GM19372 (cell line): Measurements from ENCODE around the gene GALR1.
"Not testable (repeated sequence)": the region's sequence is repeated elsewhere in the genome, so short reads cannot be mapped to it uniquely, and the experiment has no call there.

Source experiments
- ATAC-seq: cut with Tn5 transposase; IDR thresholded peaks from one replicate; pipeline ENCODE4 v1.9.1; 2021; ENCODE audit warnings: mild to moderate bottlenecking, low read depth, moderate library complexity; ENCODE audit not compliant: unreplicated experiment

Gene GALR1

GRCh38 chr18:77249569-77250500 lies at the start of gene GALR1:
TSS of gene GALR1 (plus strand) at chr18:77249848. CDS start at chr18:77250549, 701 bp downstream.
- no peak for ATAC-seq

GRCh38 chr18:77201506-77201905 lies 48.1 kb upstream of the GALR1 start:
- no peak for ATAC-seq

- ATAC-seq: no peak
Measured at GRCh38 chr18:77202329-77202728, 47.3 kb upstream of the GALR1 start.

- no peak for ATAC-seq
Measured at GRCh38 chr18:77203071-77203470, 46.6 kb upstream of the GALR1 start.

GRCh38 chr18:77203851-77204250 lies 45.8 kb upstream of the GALR1 start:
- no peak for ATAC-seq

GRCh38 chr18:77205769-77206168 lies 43.9 kb upstream of the GALR1 start:
- no peak for ATAC-seq

GRCh38 chr18:77206676-77207374 lies 42.8 kb upstream of the GALR1 start:
- ATAC-seq: no peak

- peak; percentile 52 for ATAC-seq
Measured at GRCh38 chr18:77207540-77207939, 42.1 kb upstream of the GALR1 start.

GRCh38 chr18:77208964-77209363 lies 40.7 kb upstream of the GALR1 start:
- ATAC-seq: peak; percentile 62

GRCh38 chr18:77209587-77209986 lies 40.1 kb upstream of the GALR1 start:
- no peak for ATAC-seq

- ATAC-seq: no peak
Measured at GRCh38 chr18:77210249-77210648, 39.4 kb upstream of the GALR1 start.

- no peak for ATAC-seq
Measured at GRCh38 chr18:77218642-77219041, 31.0 kb upstream of the GALR1 start.

GRCh38 chr18:77220726-77221125 lies 28.9 kb upstream of the GALR1 start:
- no peak for ATAC-seq

- ATAC-seq: no peak
Measured at GRCh38 chr18:77222464-77222863, 27.2 kb upstream of the GALR1 start.

- no peak for ATAC-seq
Measured at GRCh38 chr18:77223221-77223639, 26.4 kb upstream of the GALR1 start.

- no peak for ATAC-seq
Measured at GRCh38 chr18:77223653-77224052, 26.0 kb upstream of the GALR1 start.

GRCh38 chr18:77230645-77231044 lies 19.0 kb upstream of the GALR1 start:
- no peak for ATAC-seq

- no peak for ATAC-seq
Measured at GRCh38 chr18:77234504-77235365, 14.9 kb upstream of the GALR1 start.

- ATAC-seq: not testable (repeated sequence)
Measured at GRCh38 chr18:77239285-77239684, 10.4 kb upstream of the GALR1 start.

GRCh38 chr18:77248873-77249568 lies 627 bp upstream of the GALR1 start:
- ATAC-seq: no peak
